HUDEP-2 (cell line): ENCODE measurements around the gene CNOT3.

ENCODE experiments used
- DNase-seq, 76 experiments: peaks; one replicate each; lab custom pipeline; 2025; ENCODE audit not compliant: unreplicated experiment in 76 of 76; lab: John Stamatoyannopoulos, UW

Gene CNOT3

GRCh38 chr19:54147676-54148075 is 10.1 kb downstream of the CNOT3 start:
- no peak for DNase-seq

DNA sequence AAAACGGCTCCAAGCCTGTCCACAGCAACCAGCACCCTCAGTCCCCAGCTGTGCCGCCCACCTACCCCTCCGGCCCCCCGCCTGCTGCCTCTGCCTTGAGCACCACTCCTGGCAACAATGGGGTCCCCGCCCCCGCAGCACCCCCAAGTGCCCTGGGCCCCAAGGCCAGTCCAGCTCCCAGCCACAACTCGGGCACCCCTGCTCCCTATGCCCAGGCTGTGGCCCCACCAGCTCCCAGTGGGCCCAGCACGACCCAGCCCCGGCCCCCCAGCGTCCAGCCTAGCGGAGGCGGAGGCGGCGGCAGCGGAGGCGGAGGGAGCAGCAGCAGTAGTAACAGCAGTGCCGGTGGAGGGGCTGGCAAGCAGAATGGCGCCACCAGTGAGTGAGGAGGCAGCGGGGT is 10.6 kb downstream of the CNOT3 start:
- DNase-seq: no peak

DNA sequence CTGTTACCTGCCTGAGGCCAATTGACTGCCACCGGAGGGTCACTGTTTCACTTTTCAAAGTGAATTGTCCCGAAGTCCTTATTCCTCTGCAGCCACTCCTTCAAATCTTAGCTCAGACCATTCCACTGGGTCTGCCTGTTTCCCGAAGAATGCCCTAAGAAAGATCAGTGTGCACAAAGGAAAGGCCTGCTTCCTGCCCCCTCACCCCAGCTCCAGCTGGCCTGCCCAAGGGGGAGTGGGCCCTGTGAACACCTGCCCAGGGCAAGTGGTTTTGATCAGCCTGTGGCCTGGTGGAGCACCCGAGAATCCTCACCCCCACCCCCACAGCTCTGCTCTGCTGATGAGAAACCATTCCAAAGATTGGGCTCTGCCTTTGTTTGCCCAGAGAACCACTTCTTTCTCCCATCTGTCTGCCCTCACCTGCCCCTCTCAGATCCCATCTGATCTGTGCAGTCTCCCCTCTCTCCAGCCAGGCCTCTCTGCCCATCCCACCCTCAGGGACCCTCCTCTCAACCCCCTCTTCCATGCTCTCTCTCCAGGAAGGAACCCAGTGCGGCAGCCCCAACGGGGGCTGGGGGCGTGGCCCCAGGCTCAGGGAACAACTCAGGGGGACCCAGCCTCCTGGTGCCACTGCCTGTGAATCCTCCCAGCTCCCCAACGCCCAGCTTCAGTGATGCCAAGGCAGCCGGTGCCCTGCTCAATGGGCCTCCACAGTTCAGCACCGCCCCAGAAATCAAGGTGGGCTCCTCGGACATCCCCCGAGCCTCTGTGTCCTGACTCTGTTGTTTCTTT is 11.7 kb downstream of the CNOT3 start:
- DNase-seq: no peak

DNA sequence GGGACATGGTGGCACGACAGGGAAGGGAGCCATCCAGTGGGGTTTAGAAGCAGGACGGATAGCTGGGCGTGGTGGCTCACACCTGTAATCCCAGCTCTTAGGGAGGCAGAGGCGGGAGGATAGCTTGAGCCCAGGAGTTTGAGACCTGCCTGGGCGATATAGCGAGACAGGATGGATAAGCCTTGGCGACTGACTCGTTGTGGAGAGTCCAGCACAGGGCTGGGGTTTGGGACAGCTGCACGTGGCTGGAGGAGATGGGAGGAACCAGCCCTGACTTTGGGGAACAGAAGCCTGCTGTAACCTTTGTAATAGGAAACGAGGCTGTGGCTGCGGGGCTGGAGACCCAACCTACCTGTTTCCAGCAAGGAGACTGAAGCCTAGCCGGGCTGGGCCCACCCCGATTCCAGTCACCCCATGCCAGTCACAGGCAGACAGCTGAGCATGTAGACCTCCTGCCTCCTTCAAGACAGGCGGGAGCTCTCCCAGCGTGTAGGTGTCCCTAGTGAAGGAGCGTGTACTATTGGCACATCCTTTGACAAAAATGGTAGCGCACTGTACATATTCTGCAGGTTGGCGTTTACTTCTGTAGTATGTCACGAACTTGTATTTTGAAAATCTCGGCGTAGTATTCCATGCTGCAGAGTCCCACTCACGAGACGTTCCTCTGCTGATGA is 13.9 kb downstream of the CNOT3 start:
- no peak for DNase-seq

- DNase-seq: no peak
Observed at GRCh38 chr19:54152267-54152666, 14.7 kb downstream of the CNOT3 start.

- no peak for DNase-seq
Observed at GRCh38 chr19:54152878-54153524, 15.4 kb downstream of the CNOT3 start.

GRCh38 chr19:54153731-54154326 is 16.3 kb downstream of the CNOT3 start:
- no peak for DNase-seq

DNA sequence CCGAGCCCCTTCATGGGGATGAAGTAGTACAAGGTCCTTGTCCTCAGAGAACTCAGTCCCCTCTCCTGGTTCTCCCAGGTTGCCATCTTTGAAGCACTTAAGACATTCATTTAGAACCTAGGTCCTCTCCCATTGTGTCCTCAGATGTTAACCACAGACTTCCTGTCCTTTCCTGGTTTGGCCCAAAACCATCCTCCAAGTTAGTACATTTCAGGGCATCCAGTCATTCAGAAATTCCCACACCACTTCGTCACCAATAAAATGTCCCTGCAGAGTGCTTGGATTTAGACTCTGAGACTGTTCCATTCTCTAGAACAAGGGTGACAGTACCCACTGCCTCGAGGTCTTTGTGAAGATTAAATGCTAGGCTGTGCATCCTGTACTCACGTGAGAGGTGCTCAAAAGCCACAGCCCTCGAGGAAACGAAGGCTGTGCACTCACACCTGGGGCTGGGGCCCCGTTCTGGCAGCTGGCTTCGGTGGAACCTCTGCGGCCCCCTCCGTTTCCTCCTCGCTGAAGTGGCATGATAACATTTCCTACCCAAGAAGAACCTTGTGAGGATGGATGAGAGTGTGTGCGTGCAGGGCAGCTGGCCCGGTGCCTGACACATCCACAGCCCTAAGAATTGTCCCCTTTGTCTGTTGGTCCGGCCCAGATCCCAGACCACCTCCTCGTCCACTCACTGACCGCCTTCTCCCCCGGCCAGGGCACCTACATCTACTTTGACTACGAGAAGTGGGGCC is 17.2 kb downstream of the CNOT3 start:
- DNase-seq: no peak

- DNase-seq: no peak
Observed at GRCh38 chr19:54155694-54156093, 18.1 kb downstream of the CNOT3 start.

- no peak for DNase-seq
Observed at GRCh38 chr19:54156490-54156889, 18.9 kb downstream of the CNOT3 start.

GRCh38 chr19:54156953-54157352 is 19.4 kb downstream of the CNOT3 start:
- no peak for DNase-seq

DNA sequence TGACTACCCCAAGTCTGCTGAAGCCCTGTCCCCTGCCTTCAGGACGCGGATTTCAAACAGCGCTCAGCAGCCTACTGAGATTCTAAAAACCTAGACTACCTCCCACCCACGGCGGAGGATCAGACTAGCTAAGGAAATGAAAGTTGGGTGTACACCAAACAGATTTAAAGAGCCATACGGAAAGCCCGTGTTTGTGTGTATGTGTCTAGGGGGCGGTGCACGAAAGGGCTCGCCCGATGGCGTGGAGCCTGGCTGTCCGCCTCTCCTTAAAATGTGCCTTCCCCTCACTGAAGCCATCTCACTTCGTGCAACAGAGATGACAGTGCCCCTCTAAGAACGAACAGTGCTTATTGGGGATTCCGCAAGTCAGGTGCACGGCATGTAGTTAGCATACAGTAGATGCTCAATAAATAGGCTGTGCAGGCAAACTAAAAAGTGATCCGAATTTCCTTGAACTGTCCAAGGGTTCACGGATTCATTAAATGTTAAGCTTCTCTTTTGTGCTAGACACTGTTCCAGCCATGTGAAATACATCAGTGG is 21.3 kb downstream of the CNOT3 start:
- peak in 19 of 76 experiments; percentile 17 to 63 (median 30) for DNase-seq

DNA sequence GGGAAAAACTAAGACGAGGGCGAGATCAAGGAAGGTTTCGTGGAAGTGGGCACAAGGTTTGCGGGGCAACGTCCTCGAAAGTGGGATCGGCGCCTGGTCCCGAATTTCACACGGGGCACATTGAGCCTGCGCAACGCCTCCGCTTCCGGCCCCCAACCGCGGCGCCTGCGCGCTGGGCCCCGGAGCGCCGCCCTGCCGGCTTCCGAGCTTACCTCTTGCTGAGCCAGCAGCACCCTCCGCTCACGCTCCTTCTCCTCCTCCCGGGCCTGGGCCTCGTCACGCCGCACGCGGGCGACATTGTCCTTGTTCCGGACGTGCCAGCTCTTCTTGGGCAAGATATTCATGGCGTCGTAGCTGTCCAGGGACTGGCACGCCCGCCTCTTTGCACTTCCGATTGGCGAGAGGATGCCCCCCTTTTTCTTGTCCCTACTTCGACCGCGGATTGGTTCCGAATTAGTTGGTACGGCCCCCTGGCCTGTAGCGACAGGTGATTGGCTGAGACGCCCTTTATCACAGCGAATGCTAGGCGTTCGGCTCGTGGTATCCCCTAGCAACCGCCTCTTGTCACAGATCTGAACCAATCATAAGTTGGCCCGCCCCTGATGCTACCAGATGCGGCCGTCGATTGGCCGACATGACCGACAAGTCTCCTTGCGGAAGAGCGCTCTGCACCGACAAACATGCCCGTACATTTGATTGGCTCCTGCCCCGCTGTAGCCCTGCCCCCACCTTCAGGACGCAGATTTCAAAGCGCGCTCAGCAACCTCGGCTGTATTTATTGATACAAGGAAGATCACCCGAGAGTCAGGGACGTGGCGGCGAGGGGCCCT is 22.0 kb downstream of the CNOT3 start, which contains the start of gene LENG1:
LENG1 (minus strand) TSS at position 370 of the 830 bp plus-strand sequence; CDS start at position 344, 26 bp downstream.
- DNase-seq: peak; percentile 93 to 100 (median 100)

DNA sequence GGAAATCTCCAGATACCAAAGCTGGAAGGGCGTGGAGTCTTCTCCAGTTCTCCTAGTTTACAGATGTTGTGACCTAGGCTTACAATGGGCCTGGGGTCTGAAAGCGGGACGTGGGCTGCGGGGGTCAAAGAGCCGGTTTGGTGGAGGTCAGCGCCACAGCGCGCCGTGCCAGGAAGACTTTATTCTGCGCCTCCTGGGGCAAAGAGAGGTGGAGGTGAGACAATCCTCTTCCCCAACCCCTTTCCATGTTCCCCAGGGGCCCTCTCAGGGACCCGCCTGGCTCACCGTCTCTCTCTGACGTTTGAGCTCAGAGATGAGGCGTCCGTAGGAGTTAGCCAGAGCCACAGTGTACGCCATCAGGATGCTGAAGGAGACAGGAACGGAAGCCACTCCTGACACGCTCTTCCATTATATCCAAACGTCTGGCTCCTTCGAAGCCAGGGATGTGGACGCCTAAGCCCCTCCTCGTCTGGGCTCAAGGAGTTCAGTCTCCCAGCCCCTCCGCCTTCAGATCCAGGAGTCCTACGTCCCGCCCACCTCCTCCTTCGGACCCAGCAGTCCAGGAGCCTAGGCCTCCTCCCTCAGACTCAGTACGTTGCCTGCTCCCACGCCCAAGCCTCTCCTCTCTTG is 22.7 kb downstream of the CNOT3 start:
- DNase-seq: peak in 2 of 76 experiments; percentile 39 to 53

DNA sequence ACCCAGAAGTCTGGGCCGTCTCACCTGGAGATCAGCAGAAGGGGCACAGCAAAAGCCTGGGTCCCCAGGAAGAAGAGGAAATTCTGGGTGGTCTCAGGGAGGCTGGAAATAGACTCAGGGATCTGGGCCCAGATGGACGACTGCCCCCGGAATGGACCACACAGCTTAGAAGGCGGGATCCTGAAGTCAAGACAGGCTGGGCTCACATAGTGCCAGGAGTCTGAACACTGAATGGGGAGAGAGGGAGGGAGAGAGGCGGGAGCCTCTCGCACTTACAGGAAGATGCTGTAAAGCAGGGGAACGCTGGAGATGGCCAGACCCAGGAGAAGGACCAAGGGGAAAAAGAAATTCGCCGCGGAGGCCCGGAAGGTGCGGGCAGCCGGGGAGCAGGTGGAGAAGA is 23.3 kb downstream of the CNOT3 start:
- no peak for DNase-seq

DNA sequence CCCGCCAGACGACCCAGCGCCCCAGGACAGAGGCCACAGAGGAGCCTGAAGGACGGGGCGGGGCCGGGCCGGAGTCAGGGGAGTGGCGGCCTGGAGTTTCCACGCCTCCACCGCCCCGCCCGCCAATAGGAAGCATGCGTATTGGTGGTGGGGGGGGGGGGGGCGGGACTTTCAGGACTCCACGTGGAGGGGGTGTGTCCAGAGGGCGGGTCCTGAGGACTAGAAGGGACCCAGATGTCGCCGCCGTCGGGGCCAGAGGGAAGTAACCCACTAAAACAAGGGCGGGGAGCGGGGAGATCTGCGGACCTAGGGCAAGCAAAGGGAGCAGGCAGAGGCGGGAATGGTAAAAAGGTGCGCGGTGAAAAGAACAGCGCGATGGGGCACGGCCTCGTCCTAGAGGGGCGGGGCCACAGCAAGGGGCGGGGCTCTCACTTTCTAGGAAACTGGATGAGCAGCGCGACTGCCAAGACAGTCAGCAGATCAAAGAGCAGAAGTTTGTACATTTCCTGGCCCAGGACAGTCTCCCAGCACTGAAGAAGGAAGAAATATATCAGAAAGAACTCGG is 24.8 kb downstream of the CNOT3 start:
- peak in 74 of 76 experiments; percentile 59 to 99 (median 92) for DNase-seq

DNA sequence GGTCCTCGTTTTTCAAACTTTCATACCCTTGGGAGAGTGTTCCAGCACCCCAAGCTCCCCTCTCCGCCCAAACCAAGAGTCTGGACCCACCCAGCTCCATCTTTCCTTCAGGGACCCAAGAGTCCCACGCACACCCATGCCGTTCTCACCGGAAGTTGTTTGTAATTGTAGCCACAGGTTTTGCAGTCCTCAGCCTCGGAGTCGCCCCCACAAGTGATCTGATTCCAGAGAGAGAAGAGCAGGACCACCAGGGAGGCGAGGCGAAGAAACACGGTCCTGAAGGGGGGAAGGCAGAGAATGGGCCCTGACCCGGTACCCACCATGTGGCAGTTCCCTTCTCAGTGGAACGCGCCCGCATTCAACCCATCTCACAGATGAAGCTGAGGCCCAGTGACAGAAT is 25.3 kb downstream of the CNOT3 start:
- DNase-seq: no peak

- peak in 50 of 76 experiments; percentile 5 to 74 (median 46) for DNase-seq
Observed at GRCh38 chr19:54164369-54165068, 27.0 kb downstream of the CNOT3 start.
